ENCODE results near the gene POLR3G.

The POLR3G gene

GRCh38 chr5:90533794-90534193 is 59.1 kb downstream of the POLR3G start:
- H3K27me3 ChIP-seq = peaks cover 0 to 5% of the 10 kb centered on the region in 2 donors
- H3K4me1 ChIP-seq = peaks cover 0 to 12% (median 8%) of the 10 kb centered on the region in 4 donors
- no peaks in the 10 kb centered on the region for H3K36me3 ChIP-seq
- no peak overlapping the region for H3K4me3 ChIP-seq
- no peaks in the 10 kb centered on the region for H3K9me3 ChIP-seq
- TF ChIP-seq CTCF (IDR thresholded peaks at IDR 0.05) = no peak
- intact Hi-C loops (cut with DNase I; ENCODE audit: low total_unique reads) = loop anchor here (5.0 kb wide), 1 partner anchor 96 kb away; no protein-coding TSS in a partner anchor
- DNase-seq = no peak
- no peak overlapping the region for H3K27ac ChIP-seq

GRCh38 chr5:90534922-90535321 is 60.3 kb downstream of the POLR3G start:
- TF ChIP-seq CTCF (IDR thresholded peaks at IDR 0.05) = no peak
- Histone ChIP-seq H3K4me1 (peaks cover 0 to 12% (median 8%) of the 10 kb centered on the region in 4 donors), H3K9me3 (no peaks in the 10 kb centered on the region), H3K36me3 (no peaks in the 10 kb centered on the region), H3K27ac (no peak overlapping the region), H3K4me3 (no peak overlapping the region), H3K27me3 (peaks cover 0 to 5% of the 10 kb centered on the region in 2 donors)
- intact Hi-C loops (cut with DNase I; ENCODE audit: low total_unique reads) = loop anchor here (5.0 kb wide), 1 partner anchor 98 kb away; no protein-coding TSS in a partner anchor
- no peak for DNase-seq

GRCh38 chr5:90542827-90543519 is 68.3 kb downstream of the POLR3G start:
- peaks cover 0 to under 1% (median 0%) of the 10 kb centered on the region in 4 donors for H3K4me1 ChIP-seq
- H3K36me3 ChIP-seq = no peaks in the 10 kb centered on the region
- H3K27ac ChIP-seq = no peak overlapping the region
- intact Hi-C loops (cut with DNase I; ENCODE audit: low total_unique reads) = no loop called here
- no peaks in the 10 kb centered on the region for H3K9me3 ChIP-seq
- H3K27me3 ChIP-seq = peaks cover 0 to 3% of the 10 kb centered on the region in 2 donors
- no peak for DNase-seq
- no peak for TF ChIP-seq CTCF (IDR thresholded peaks at IDR 0.05)
- no peak overlapping the region for H3K4me3 ChIP-seq

- Histone ChIP-seq H3K27me3 (peaks cover 0 to 10% of the 10 kb centered on the region in 2 donors), H3K36me3 (no peaks in the 10 kb centered on the region), H3K27ac (no peak overlapping the region), H3K4me3 (no peak overlapping the region), H3K9me3 (no peaks in the 10 kb centered on the region), H3K4me1 (peaks cover 0 to 6% (median 0%) of the 10 kb centered on the region in 4 donors)
- no peak for DNase-seq
- intact Hi-C loops (cut with DNase I; ENCODE audit: low total_unique reads) = no loop called here
- TF ChIP-seq CTCF (IDR thresholded peaks at IDR 0.05) = no peak
Measured at GRCh38 chr5:90545511-90545910, 70.8 kb downstream of the POLR3G start.

GRCh38 chr5:90546216-90546837 is 71.7 kb downstream of the POLR3G start:
- H3K4me3 ChIP-seq = no peak overlapping the region
- H3K27ac ChIP-seq = no peak overlapping the region
- intact Hi-C loops (cut with DNase I; ENCODE audit: low total_unique reads) = no loop called here
- peaks cover 0 to 6% (median 0%) of the 10 kb centered on the region in 4 donors for H3K4me1 ChIP-seq
- TF ChIP-seq CTCF (IDR thresholded peaks at IDR 0.05) = no peak
- peaks cover 0 to 10% of the 10 kb centered on the region in 2 donors for H3K27me3 ChIP-seq
- H3K9me3 ChIP-seq = no peaks in the 10 kb centered on the region
- no peak for DNase-seq
- no peaks in the 10 kb centered on the region for H3K36me3 ChIP-seq
